Measurements from ENCODE around the gene ACTR6.

DNA sequence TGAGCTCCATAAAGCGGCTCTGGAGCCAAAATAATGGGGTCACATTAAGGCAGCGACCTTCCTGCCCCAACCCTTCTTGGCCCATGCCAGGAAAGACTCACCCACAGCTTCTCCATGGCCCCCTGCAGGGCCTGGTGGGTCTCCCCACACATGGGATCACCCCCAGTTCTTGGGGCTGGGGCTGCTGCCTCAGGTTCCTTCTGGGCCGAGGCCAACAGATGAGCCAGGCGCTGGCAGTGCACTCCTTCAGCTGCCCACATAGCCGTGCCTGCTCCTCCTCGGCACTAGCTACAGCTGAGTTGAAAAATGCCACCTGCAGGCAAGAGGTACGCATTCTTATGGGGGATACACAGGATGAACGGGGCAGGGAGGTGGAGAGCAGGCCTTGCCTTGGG, 43.2 kb upstream of the ACTR6 start:
- TF ChIP-seq CTCF (IDR thresholded peaks at IDR 0.05; ENCODE audit: low read depth, low read length) (no peak), POLR2A (IDR thresholded peaks at IDR 0.05; ENCODE audit: extremely low read depth, insufficient read length) (no peak)
- TF ChIP-seq, protein P1, sequence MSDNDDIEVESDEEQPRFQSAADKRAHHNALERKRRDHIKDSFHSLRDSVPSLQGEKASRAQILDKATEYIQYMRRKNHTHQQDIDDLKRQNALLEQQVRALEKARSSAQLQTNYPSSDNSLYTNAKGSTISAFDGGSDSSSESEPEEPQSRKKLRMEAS (IDR thresholded peaks at IDR 0.05; ENCODE audit: low read depth, low read length) = no peak
